SU-DHL-6 (cell line): ENCODE measurements around the gene GGNBP2.

ENCODE experiments used
- H2AFZ ChIP-seq: fragments of 200-600 bp; sonication (generic); 2 replicates; pipeline ENCODE4 v1.6.1; 2014; ENCODE audit warnings: low read depth, mild to moderate bottlenecking, moderate library complexity, mixed read lengths, antibody characterized with exemption, low read length; ENCODE audit not compliant: severe bottlenecking
- H3F3A ChIP-seq: fragments of 200-600 bp; shearing (Covaris generic); 2 replicates; pipeline ENCODE4 v1.6.0; 2016; ENCODE audit warnings: antibody characterized with exemption, mild to moderate bottlenecking; ENCODE audit not compliant: insufficient read depth
- H3K27ac ChIP-seq: fragments of 200-600 bp; sonication (generic); 2 replicates; pipeline ENCODE4 v1.5.1; 2016; ENCODE audit warnings: low read depth, mild to moderate bottlenecking, low read length, moderate library complexity, mixed read lengths
- H3K27me3 ChIP-seq: fragments of 200-600 bp; sonication (generic), shearing (Covaris generic); 2 replicates; pipeline ENCODE4 v1.6.0; 2014; ENCODE audit warnings: mild to moderate bottlenecking, low read length
- H3K36me3 ChIP-seq: fragments of 200-600 bp; sonication (generic); 2 replicates; pipeline ENCODE4 v1.6.1; 2014; ENCODE audit warnings: mild to moderate bottlenecking, low read length, mixed read lengths
- H3K4me2 ChIP-seq: fragments of 300-600, 200-600 bp; shearing (Covaris generic), sonication (generic); 2 replicates; pipeline ENCODE4 v1.6.0; 2014; ENCODE audit warnings: low read length, low read depth, mild to moderate bottlenecking; ENCODE audit not compliant: poor library complexity, severe bottlenecking
- H3K4me3 ChIP-seq: fragments of 200-600 bp; sonication (generic); 2 replicates; pipeline ENCODE4 v1.5.1; 2014; ENCODE audit warnings: antibody characterized with exemption, low read length, mild to moderate bottlenecking, mixed read lengths; ENCODE audit not compliant: insufficient read depth, poor library complexity, severe bottlenecking
- H3K79me2 ChIP-seq: fragments of 200-600 bp; sonication (generic); 2 replicates; pipeline ENCODE4 v1.6.1; 2014; ENCODE audit warnings: mild to moderate bottlenecking, low read length, moderate library complexity; ENCODE audit not compliant: insufficient read depth
- H3K9ac ChIP-seq: fragments of 200-600 bp; sonication (generic); 2 replicates; pipeline ENCODE4 v1.7.0; 2014; ENCODE audit warnings: mild to moderate bottlenecking, low read length
- H3K9me2 ChIP-seq: fragments of 200-600 bp; sonication (generic); replicated peaks from 2 replicates; pipeline ENCODE4 v1.6.1; 2014; ENCODE audit warnings: low read length; ENCODE audit not compliant: insufficient read depth
- H3K9me3 ChIP-seq: fragments of 200-600 bp; sonication (generic); 2 replicates; pipeline ENCODE4 v1.6.1; 2014; ENCODE audit warnings: low read length, mixed read lengths; ENCODE audit not compliant: insufficient read depth
- H4K20me1 ChIP-seq: fragments of 200-600 bp; sonication (generic); 2 replicates; pipeline ENCODE4 v1.6.1; 2014; ENCODE audit warnings: low read depth, mild to moderate bottlenecking, antibody characterized with exemption, low read length, moderate library complexity, mixed read lengths
- CTCF ChIP-seq: fragments of 200-600 bp; sonication (generic); IDR thresholded peaks from one replicate; pipeline ENCODE4 v1.5.1; 2017; ENCODE audit warnings: antibody characterized with exemption, mild to moderate bottlenecking, low read length, moderate library complexity; ENCODE audit not compliant: insufficient read depth, poor library complexity, severe bottlenecking
- EZH2phosphoT487 ChIP-seq: fragments of 200-600 bp; sonication (generic), shearing (Covaris generic); conservative IDR thresholded peaks from 2 replicates; pipeline ENCODE4 v1.6.1; 2018; ENCODE audit warnings: mild to moderate bottlenecking, antibody characterized with exemption, low read length, moderate library complexity, mixed read lengths

GGNBP2 gene

GRCh38 chr17:36544307-36545076, at the start of gene GGNBP2:
Gene GGNBP2 (plus strand): TSS chr17:36544919. CDS start chr17:36545725, 806 bp downstream.
- H3K4me2 ChIP-seq: peak within 1 kb of the TSS; percentile 94
- H3K27me3 ChIP-seq: no peaks in the 10 kb centered on the region
- H2AFZ ChIP-seq: peak within 1 kb of the TSS; percentile 91
- peaks cover 9% of the 10 kb centered on the region; the same call in 1 of the 2 replicates for H4K20me1 ChIP-seq
- H3K9ac ChIP-seq: peak within 1 kb of the TSS; percentile 99
- TF ChIP-seq EZH2phosphoT487: no peak
- TF ChIP-seq CTCF: no peak
- H3K4me3 ChIP-seq: peak within 1 kb of the TSS; percentile 87
- peaks cover 11% of the 10 kb centered on the region; the same call in 1 of the 2 replicates for H3K36me3 ChIP-seq
- peak within 1 kb of the TSS; percentile 92 for H3K27ac ChIP-seq
- H3F3A ChIP-seq: peaks cover 53% of the 10 kb centered on the region
- H3K9me2 ChIP-seq: no peaks in the 10 kb centered on the region
- no peaks in the 10 kb centered on the region for H3K9me3 ChIP-seq
- peaks cover 57% of the 10 kb centered on the region for H3K79me2 ChIP-seq

GRCh38 chr17:36495076-36495578, 49.6 kb upstream of the GGNBP2 start:
- Histone ChIP-seq H3K4me3 (no peak overlapping the region), H3F3A (peaks cover 3% of the 10 kb centered on the region; the same call in 1 of the 2 replicates), H3K79me2 (peaks cover 27% of the 10 kb centered on the region), H3K36me3 (peaks cover 10% of the 10 kb centered on the region), H2AFZ (no peak overlapping the region), H3K9ac (no peak overlapping the region), H3K4me2 (no peak overlapping the region), H3K27ac (no peak overlapping the region), H4K20me1 (no peaks in the 10 kb centered on the region; the same call in 1 of the 2 replicates), H3K9me3 (no peaks in the 10 kb centered on the region), H3K27me3 (no peaks in the 10 kb centered on the region), H3K9me2 (no peaks in the 10 kb centered on the region)
- TF ChIP-seq CTCF (no peak), EZH2phosphoT487 (no peak)

- H3F3A ChIP-seq: no peaks in the 10 kb centered on the region
- H3K9me3 ChIP-seq: no peaks in the 10 kb centered on the region
- H3K27me3 ChIP-seq: no peaks in the 10 kb centered on the region
- no peaks in the 10 kb centered on the region for H3K9me2 ChIP-seq
- no peak for TF ChIP-seq EZH2phosphoT487
- TF ChIP-seq CTCF: no peak
- no peak overlapping the region for H2AFZ ChIP-seq
- no peak overlapping the region for H3K4me2 ChIP-seq
- H3K36me3 ChIP-seq: peaks cover 10% of the 10 kb centered on the region
- H3K4me3 ChIP-seq: no peak overlapping the region
- no peaks in the 10 kb centered on the region; the same call in 1 of the 2 replicates for H4K20me1 ChIP-seq
- peaks cover 16% of the 10 kb centered on the region; the same call in 1 of the 2 replicates for H3K79me2 ChIP-seq
- no peak overlapping the region for H3K27ac ChIP-seq
- H3K9ac ChIP-seq: no peak overlapping the region
Measured at GRCh38 chr17:36496018-36496789, 48.5 kb upstream of the GGNBP2 start.
